Measurements from ENCODE around the gene ACOT13. TPM values are rescaled to one million over a fixed set of nuclear protein-coding genes. Genes with fewer than 3 reads are reported as not detected.
"Not testable (repeated sequence)": the region's sequence is repeated elsewhere in the genome, so short reads cannot be mapped to it uniquely, and the experiment has no call there.

The ACOT13 gene
- total RNA-seq, 1 donor: 5.2 TPM

DNA sequence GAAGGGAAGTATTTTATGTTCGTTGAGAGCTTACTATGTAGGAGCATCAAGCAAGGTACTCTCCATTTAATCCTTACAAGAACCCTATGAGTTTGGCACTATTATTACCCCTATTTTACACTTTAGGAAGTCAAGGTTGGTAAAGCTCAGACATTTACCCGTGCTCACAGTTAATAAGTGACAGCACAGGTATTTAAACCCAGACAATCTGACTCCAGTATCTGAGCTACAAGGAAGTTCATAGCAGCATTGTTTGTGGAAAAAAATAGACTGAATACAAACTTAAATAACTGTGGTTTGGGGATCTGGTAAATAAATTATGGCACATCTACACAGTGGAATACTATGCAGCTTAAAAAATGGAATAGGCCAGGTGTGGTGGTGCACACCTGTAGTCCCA, 86.7 kb downstream of the ACOT13 start:
- TF ChIP-seq, protein P1, sequence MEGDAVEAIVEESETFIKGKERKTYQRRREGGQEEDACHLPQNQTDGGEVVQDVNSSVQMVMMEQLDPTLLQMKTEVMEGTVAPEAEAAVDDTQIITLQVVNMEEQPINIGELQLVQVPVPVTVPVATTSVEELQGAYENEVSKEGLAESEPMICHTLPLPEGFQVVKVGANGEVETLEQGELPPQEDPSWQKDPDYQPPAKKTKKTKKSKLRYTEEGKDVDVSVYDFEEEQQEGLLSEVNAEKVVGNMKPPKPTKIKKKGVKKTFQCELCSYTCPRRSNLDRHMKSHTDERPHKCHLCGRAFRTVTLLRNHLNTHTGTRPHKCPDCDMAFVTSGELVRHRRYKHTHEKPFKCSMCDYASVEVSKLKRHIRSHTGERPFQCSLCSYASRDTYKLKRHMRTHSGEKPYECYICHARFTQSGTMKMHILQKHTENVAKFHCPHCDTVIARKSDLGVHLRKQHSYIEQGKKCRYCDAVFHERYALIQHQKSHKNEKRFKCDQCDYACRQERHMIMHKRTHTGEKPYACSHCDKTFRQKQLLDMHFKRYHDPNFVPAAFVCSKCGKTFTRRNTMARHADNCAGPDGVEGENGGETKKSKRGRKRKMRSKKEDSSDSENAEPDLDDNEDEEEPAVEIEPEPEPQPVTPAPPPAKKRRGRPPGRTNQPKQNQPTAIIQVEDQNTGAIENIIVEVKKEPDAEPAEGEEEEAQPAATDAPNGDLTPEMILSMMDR (IDR thresholded peaks at IDR 0.05; ENCODE audit: insufficient read depth, low read depth, low read length): no peak
- DNase-seq (ENCODE audit: low read depth): no peak
- H3K4me3 ChIP-seq (ENCODE audit: low read depth, low read length): no peak overlapping the region

DNA sequence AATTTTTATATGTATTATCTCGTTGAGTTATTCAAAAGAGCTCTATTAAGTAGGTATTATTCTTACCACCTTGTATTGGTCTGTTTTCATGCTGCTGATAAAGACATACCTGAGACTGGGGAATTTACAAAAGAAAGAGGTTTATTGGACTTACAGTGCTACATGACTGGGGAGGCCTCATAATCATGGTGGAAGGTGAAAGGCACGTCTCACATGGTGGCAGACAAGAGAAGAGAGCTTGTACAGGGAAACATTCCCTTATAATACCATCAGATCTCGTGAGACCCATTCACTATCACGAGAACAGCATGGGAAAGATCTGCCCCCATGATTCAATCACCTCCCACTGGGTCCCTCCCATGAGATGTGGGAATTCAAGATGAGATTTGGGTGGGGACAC, 87.5 kb downstream of the ACOT13 start:
- not testable (repeated sequence) for H3K4me3 ChIP-seq (ENCODE audit: low read depth, low read length); DNase-seq (ENCODE audit: low read depth)

Other genes with a start within 250 kb of the ACOT13 start
- under 0.01 and 0.43 TPM in 2 replicates for gene GPLD1, start 177.5 kb upstream of the ACOT13 start, total RNA-seq
- 0.64 and 2.6 TPM in 2 replicates for gene ALDH5A1, start 172.1 kb upstream of the ACOT13 start, total RNA-seq
- gene KIAA0319, start 20.9 kb upstream of the ACOT13 start, total RNA-seq: not detected in 2 replicates
- 13.2 and 22.9 TPM in 2 replicates for gene TDP2, start 178 bp upstream of the ACOT13 start, total RNA-seq
- 148 and 187 TPM in 2 replicates for gene C6orf62, start 52.1 kb downstream of the ACOT13 start, total RNA-seq
- 23.5 and 24.2 TPM in 2 replicates for gene GMNN, start 107.9 kb downstream of the ACOT13 start, total RNA-seq
- not detected in 2 replicates for gene ARMH2, start 131.8 kb downstream of the ACOT13 start, total RNA-seq